ENCODE measurements around the gene LRRC26.

Gene LRRC26

DNA sequence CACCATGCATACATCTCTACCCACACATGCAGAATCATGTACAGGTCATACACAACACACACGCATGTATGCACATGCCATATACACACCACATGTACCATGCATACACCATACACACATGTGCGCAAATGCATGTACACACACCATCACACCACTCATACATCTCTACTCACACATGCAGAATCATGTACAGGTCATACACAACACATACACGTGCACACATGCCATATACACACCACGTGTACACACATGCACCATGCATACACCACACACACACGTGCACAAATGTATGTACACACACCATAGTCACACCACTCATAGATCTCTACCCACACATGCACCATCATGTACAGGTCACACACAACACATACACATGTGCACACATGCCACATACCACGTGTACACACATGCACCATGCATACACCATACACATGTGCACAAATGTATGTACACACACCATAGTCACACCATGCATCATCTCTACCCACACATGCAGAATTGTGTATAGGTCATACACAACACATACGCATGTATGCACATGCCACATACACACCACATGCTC, 16.9 kb downstream of the LRRC26 start:
- no peak for DNase-seq (ENCODE audit: low read depth, low spot score)

DNA sequence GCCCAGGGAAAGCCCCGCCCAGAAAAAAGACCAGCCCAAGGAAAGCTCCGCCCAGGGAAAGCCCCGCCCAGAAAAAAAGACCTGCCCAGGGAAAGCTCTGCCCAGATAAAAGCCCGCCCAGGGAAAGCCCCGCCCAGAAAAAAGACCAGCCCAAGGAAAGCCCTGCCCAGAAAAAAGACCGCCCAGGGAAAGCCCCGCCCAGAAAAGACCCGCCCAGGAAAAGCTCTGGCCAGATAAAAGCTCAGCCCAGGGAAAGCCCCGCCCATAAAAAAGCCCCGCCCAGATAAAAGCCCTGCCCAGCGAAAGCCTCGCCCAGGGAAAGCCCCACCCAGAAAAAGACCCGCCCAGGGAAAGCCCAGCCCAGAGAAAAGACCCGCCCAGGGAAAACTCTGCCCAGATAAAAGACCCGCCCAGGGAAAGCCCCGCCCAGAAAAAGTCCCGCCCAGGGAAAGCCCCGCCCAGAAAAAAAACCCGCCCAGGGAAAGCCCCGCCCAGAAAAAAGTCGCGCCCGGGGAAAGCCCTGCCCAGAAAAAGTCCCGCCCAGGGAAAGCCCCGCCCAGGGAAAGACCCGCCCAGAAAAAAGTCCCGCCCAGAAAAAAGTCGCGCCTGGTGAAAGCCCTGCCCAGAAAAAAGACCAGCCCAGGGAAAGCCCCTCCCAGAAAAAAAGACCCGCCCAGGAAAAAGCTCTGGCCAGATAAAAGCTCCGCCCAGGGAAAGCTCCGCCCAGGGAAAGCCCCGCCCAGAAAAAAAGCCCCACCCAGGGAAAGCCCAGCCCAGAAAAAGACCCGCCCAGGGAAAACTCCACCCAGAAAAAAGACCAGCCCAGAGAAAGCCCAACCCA, 19.0 kb downstream of the LRRC26 start:
- DNase-seq (ENCODE audit: low read depth, low spot score) = no peak

- DNase-seq (ENCODE audit: low read depth, low spot score) = no peak
These were observed 19.8 kb downstream of the LRRC26 start for GRCh38 chr9:137149942-137150616.

GRCh38 chr9:137149363-137149762, 20.5 kb downstream of the LRRC26 start:
- no peak for DNase-seq (ENCODE audit: low read depth, low spot score)

DNA sequence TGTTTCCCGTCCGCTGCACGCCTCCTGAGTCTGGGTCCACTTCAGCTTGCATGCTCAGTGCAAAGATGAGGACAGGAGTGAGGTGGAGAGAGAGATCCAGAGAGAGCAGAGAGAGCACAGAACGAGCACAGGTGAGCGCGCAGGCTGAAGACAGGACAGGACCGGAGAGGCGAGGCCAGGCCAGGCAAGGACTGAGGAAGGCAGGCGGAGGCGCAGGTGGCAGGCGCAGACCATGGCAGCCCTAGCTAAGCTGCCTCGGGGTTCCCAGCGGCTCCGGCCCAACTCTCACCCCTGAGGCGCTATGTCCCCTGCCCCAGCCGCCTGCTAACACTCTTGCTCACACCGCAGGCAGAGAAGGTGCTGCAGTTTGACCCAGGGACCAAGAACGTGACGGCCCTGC, 21.2 kb downstream of the LRRC26 start:
- DNase-seq (ENCODE audit: low read depth, low spot score) = no peak

GRCh38 chr9:137148242-137148641, 21.6 kb downstream of the LRRC26 start:
- DNase-seq (ENCODE audit: low read depth, low spot score) = no peak

DNA sequence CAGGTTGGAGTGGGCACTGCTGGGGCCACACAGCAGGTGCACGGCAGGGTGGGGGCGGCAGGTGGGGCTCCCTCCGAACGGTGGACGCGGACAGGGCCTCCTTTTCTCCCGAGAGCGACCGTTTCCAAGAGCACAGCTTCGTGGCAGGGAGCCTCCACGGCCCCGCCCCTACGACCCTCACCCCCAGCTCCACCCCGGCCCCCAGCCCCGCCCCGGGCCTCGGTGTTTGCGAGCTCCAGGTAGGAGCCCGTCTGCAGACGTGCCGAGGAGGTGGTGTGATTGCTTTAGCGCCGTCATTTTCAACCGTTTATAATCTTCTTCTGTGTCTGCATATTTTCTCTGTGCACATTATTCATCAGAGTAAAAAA, 22.1 kb downstream of the LRRC26 start:
- DNase-seq (ENCODE audit: low read depth, low spot score) = no peak

DNA sequence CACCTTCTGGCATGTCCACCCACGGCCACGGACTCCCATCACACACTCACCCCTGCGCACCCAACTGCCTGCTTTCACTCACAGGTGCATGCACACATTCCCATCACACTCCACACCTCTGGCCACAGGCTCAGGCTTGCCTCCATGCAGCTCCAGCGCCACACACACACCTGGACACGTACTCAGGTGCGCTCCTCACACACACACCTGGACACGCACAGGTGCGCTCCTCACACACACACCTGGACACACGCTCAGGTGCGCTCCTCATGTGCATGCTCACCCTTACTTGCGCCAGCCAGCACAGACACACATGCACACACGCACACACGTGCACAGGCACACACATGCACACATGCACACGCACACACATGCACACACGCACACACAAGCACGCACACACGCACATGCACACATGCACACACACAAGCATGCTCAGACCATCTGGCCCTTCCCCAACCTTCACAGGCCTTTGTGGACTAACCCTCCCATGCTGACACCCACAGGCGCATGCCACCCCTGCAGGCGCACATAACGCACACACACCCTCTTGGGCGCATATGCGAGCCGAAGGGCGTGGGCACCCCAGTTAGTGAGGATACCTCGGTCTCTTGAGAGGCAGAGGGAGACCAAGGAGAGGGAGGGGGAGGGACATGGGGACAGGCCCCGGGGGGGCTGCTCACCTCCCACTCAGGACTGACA, 22.6 kb downstream of the LRRC26 start:
- DNase-seq (ENCODE audit: low read depth, low spot score) = no peak

GRCh38 chr9:137146527-137146918, 23.3 kb downstream of the LRRC26 start:
- DNase-seq (ENCODE audit: low read depth, low spot score) = no peak

GRCh38 chr9:137145731-137146526, 23.9 kb downstream of the LRRC26 start:
- no peak for DNase-seq (ENCODE audit: low read depth, low spot score)

- no peak for DNase-seq (ENCODE audit: low read depth, low spot score)
These were observed 26.4 kb downstream of the LRRC26 start for GRCh38 chr9:137143459-137143858.

- DNase-seq (ENCODE audit: low read depth, low spot score) = no peak
These were observed 27.6 kb downstream of the LRRC26 start for GRCh38 chr9:137141976-137142936.

DNA sequence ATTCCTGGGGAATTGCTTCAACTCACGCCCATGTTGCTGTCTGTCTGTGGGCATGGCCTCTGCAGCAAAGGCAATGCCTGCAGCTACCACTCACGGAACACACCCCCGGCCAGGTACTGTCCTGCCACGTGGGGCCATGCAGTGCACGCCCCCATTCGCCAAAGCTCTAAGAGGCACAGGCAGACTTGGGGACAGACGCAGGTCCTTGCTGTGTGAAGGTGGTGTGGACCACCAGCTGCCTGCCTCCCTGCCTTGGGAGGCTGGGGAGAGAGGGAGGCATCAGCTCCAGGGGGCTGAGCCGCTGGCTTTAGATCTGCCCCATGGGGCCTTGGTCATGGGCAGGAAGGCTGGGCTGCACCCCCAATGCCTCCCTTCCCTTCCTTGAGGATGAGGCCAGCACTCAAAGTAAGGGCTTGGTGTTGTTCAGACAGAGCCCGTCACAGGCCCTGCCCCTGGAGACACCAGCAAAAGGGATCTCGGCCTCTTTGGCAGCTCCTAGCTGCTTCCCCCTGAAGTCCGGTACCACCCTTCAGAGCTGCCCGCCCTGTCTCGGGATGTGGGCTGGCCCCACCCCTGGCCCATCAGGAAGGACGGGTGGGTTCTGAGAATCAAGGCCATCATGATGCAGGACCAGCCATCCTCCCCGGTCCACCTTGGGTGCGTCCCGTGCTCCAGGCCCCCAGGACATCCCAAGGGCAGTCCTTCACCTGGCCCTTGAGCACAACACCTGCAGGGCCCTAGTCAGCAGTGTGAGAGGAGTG, 28.6 kb downstream of the LRRC26 start:
- no peak for DNase-seq (ENCODE audit: low read depth, low spot score)

GRCh38 chr9:137140151-137141012, 29.5 kb downstream of the LRRC26 start:
- DNase-seq (ENCODE audit: low read depth, low spot score) = no peak

- no peak for DNase-seq (ENCODE audit: low read depth, low spot score)
These were observed 30.2 kb downstream of the LRRC26 start for GRCh38 chr9:137139468-137140150.

DNA sequence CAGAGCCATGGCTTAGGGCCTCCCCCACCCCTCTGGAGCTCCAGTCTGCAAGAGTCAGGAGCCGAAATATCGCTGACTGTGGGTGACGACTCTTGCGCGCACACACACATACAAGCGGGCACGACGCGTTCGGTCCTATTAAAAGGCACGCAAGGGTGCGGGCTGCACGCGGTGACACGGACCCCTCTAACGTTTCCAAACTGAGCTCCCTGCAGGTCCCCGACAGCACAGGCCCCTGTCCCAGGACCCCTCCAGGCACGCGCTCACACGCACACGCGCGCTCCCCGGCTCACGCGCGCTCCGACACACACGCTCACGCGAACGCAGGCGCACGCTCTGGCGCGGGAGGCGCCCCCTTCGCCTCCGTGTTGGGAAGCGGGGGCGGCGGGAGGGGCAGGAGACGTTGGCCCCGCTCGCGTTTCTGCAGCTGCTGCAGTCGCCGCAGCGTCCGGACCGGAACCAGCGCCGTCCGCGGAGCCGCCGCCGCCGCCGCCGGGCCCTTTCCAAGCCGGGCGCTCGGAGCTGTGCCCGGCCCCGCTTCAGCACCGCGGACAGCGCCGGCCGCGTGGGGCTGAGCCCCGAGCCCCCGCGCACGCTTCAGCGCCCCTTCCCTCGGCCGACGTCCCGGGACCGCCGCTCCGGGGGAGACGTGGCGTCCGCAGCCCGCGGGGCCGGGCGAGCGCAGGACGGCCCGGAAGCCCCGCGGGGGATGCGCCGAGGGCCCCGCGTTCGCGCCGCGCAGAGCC, 31.0 kb downstream of the LRRC26 start, which contains the start of gene GRIN1:
Gene GRIN1, plus strand, starts transcription at position 433 of the 746 bp plus-strand sequence. CDS start 333 bp downstream, outside the sequence.
- DNase-seq (ENCODE audit: low read depth, low spot score) = no peak

All from iPS DF 19.7 (cell line).